ENCODE results near the gene BRD4. TPM values are rescaled to one million over a fixed set of nuclear protein-coding genes. Genes with fewer than 3 reads are reported as not detected.
A peak's percentile ranks its signal among the peaks of the same experiment; 100 is the strongest.

Gene BRD4
- total and polyA plus RNA-seq, 2 donors (not counting 3 experiments of a cell fraction or from before 2014, with no cell fraction given) = 14.9 to 125 TPM

DNA sequence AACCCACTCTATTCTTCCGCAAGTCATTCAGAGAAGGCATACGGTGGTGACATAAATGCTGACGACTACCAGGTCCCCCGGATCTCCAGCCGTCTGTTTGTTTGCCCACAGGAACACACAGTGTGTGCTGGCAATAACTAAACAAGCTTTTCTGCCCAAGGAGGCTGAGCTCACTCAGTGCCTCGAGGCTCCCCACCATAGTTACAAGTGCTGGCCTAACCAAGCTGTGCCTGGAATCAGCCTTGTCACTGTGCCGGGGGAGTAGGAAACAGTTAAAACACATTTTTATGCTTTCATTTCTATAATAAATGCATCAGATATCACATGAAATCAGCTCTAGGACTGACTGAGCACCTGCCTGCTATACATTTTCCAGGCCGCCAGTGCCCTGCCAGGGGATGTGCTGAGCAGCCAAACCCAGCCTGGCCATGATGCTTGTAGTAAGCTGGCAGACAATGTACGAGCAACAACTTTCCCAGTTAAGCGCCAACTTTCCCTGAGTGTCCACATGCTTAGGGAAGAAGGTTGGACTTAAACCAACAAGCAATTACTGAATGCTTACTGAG, 28.1 kb downstream of the BRD4 start:
- Histone ChIP-seq H3K79me2 (ENCODE audit: control insufficient read depth, insufficient read depth, low read length) (peaks cover 99% of the 10 kb centered on the region), H3K27ac (ENCODE audit: insufficient read depth, low read depth, low read length) (no peak overlapping the region), H3K9me1 (replicated peaks; ENCODE audit: control insufficient read depth, extremely low read depth, insufficient read depth, low read length) (no peaks in the 10 kb centered on the region), H3K4me1 (ENCODE audit: control insufficient read depth, extremely low read depth, insufficient read depth, low read length) (no peaks in the 10 kb centered on the region), H3K9me3 (replicated peaks; ENCODE audit: control insufficient read depth, insufficient read depth, low read length) (no peaks in the 10 kb centered on the region), H2AFZ (ENCODE audit: low read depth, low read length) (no peak overlapping the region), H3K4me2 (ENCODE audit: insufficient read depth, low read length) (no peak overlapping the region), H3K9ac (replicated peaks; ENCODE audit: extremely low read depth, insufficient read depth, low read length) (no peak overlapping the region), H3K27me3 (ENCODE audit: control insufficient read depth in 2 of 2, insufficient read depth in 2 of 2, low read length in 2 of 2) (no peaks in the 10 kb centered on the region), H3K36me3 (ENCODE audit: control insufficient read depth in 2 of 2, extremely low read depth in 1 of 2, insufficient read depth in 2 of 2, low read length in 2 of 2) (no peaks in the 10 kb centered on the region), H3K4me3 (replicated peaks in 1 of 3; ENCODE audit: insufficient read depth in 1 of 3, low read depth in 1 of 3, low read length in 3 of 3) (no peak overlapping the region), H4K20me1 (replicated peaks; ENCODE audit: control insufficient read depth, extremely low read depth, insufficient read depth, low read length) (peaks cover 28% of the 10 kb centered on the region)
- ChIA-PET POLR2A (no interaction called here), CTCF (interaction anchor here (0.8 kb wide), 1 partner anchor 52 kb away, joined by 3 read pairs; no protein-coding TSS in a partner anchor)
- no peak for TF ChIP-seq MAX (IDR thresholded peaks at IDR 0.05; ENCODE audit: insufficient read depth, insufficient read length)
- no peak for TF ChIP-seq JUN (IDR thresholded peaks at IDR 0.05; ENCODE audit: borderline replicate concordance, insufficient read depth, insufficient read length, low read depth)
- no peak for TF ChIP-seq MYC (IDR thresholded peaks at IDR 0.05; ENCODE audit: low read depth, low read length)
- no peak for TF ChIP-seq POLR2AphosphoS5 (IDR thresholded peaks at IDR 0.05; ENCODE audit: insufficient read depth, low read depth, low read length)
- DNase-seq (ENCODE audit: low read depth, low spot score) (no peak), FAIRE-seq (no peak)
- no TSS peak for BruUV-seq (replicated peaks)
- intact Hi-C loops (cut with micrococcal nuclease) = no loop called here
- dilution Hi-C loops (cut with MboI; ENCODE audit: extremely low pct_ligation_motif_present, low sequenced_read_pairs) = no loop called here

DNA sequence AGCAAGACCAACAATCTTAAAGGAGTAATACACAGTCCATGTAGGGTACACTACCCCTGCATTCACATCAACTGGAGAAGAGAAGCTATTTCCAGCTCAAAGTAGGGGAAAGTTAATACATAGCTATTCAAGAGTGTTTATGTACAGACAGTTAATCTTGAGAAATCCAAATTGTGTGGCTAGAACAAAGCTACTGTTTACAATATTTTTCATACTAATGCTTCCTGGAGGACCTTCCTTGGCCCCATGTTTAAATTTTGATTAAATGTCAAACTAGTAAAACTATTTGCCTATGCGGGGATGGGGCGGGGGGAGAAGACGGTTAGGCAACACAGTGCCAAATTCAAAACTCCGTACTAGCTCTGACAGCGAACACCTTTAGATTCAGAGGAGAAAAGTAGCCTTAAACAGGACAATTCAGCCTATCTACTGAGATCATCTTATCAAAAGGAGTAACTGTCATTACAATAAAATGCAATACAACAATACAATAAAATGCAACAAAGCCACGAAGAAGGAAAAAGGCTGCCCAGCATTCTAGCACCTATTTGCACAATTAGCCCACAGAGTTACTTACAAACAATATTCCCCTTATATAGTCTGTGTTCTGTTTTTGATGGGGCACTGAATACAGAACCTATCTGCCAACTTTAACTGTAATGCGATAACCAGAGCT, 29.1 kb downstream of the BRD4 start:
- no peaks in the 10 kb centered on the region for H3K4me1 ChIP-seq (ENCODE audit: control insufficient read depth, extremely low read depth, insufficient read depth, low read length)
- FAIRE-seq (peak; percentile 15), DNase-seq (ENCODE audit: low read depth, low spot score) (no peak)
- intact Hi-C loops (cut with micrococcal nuclease) = no loop called here
- TF ChIP-seq FOS (IDR thresholded peaks at IDR 0.05; ENCODE audit: borderline replicate concordance, insufficient read depth, low read length) = no peak
- H3K4me2 ChIP-seq (ENCODE audit: insufficient read depth, low read length) = no peak overlapping the region
- POLR2A ChIA-PET = no interaction called here
- H3K9ac ChIP-seq (replicated peaks; ENCODE audit: extremely low read depth, insufficient read depth, low read length) = no peak overlapping the region
- CTCF ChIA-PET = interaction anchor here (1.1 kb wide), 1 partner anchor 14 kb away, joined by 3 read pairs; no protein-coding TSS in a partner anchor
- dilution Hi-C loops (cut with MboI; ENCODE audit: extremely low pct_ligation_motif_present, low sequenced_read_pairs) = no loop called here
- no peak overlapping the region for H3K27ac ChIP-seq (ENCODE audit: insufficient read depth, low read depth, low read length)
- H3K36me3 ChIP-seq (ENCODE audit: control insufficient read depth in 2 of 2, extremely low read depth in 1 of 2, insufficient read depth in 2 of 2, low read length in 2 of 2) = no peaks in the 10 kb centered on the region
- no peaks in the 10 kb centered on the region for H3K27me3 ChIP-seq (ENCODE audit: control insufficient read depth in 2 of 2, insufficient read depth in 2 of 2, low read length in 2 of 2)
- H2AFZ ChIP-seq (ENCODE audit: low read depth, low read length) = no peak overlapping the region
- BruUV-seq (replicated peaks) = no TSS peak
- no peaks in the 10 kb centered on the region for H3K9me1 ChIP-seq (replicated peaks; ENCODE audit: control insufficient read depth, extremely low read depth, insufficient read depth, low read length)
- peaks cover 28% of the 10 kb centered on the region for H4K20me1 ChIP-seq (replicated peaks; ENCODE audit: control insufficient read depth, extremely low read depth, insufficient read depth, low read length)
- no peak overlapping the region for H3K4me3 ChIP-seq (replicated peaks in 1 of 3; ENCODE audit: insufficient read depth in 1 of 3, low read depth in 1 of 3, low read length in 3 of 3)
- no peaks in the 10 kb centered on the region for H3K9me3 ChIP-seq (replicated peaks; ENCODE audit: control insufficient read depth, insufficient read depth, low read length)
- H3K79me2 ChIP-seq (ENCODE audit: control insufficient read depth, insufficient read depth, low read length) = peaks cover 98% of the 10 kb centered on the region
